HCT116 (cell line): Measurements from ENCODE around the gene IL1R1. TPM values are rescaled to one million over a fixed set of nuclear protein-coding genes. Genes with fewer than 3 reads are reported as not detected.

Source experiments
- ATAC-seq: fragments of 200-7000 bp; cut with Tn5 transposase; 2 replicates; pipeline ENCODE4 v1.9.1; 2020; ENCODE audit warnings: mild to moderate bottlenecking, moderate library complexity
- BruUV-seq: library from RNA; stranded (reverse); fragments of 400-500 nt; replicated peaks from 2 replicates; lab custom pipeline; 2021; lab: Mats Ljungman, UMichigan
- CTCF ChIA-PET: fragments of 300-600 bp; sonication (Branson Sonifier 250); formaldehyde crosslinking; loops from one replicate; lab custom pipeline; 2021; ENCODE audit warnings: antibody characterized with exemption; lab: Charles Lee
- POLR2A ChIA-PET: fragments of 300-600, 350-600 bp; sonication (Branson Sonifier 250); formaldehyde crosslinking; loops from one replicate; lab custom pipeline; 2021; ENCODE audit warnings: antibody characterized with exemption; lab: Charles Lee
- RAD21 ChIA-PET, 2 experiments: fragments of 300-600 bp; sonication (Branson Sonifier 250); formaldehyde crosslinking; loops; one replicate each; lab custom pipeline; 2023; ENCODE audit warnings: low total read pairs in 2 of 2; ENCODE audit not compliant: uncharacterized antibody in 2 of 2, unreplicated experiment in 2 of 2, low non-redundant PET in 1 of 2; lab: Charles Lee
- DNase-seq: peaks from one replicate; pipeline ENCODE4 v3.0.0-alpha.2; 2010; ENCODE audit warnings: low read depth, low spot score
- H2AFZ ChIP-seq: fragments of 200-600 bp; shearing (Covaris generic), sonication (generic); 2 replicates; pipeline ENCODE4 v1.6.1; 2017; ENCODE audit warnings: low read depth, mixed run types, mixed read lengths, antibody characterized with exemption, low read length; ENCODE audit not compliant: poor library complexity, severe bottlenecking
- H3K27ac ChIP-seq: 2 replicates; pipeline ENCODE4 v1.5.1; 2012; ENCODE audit warnings: low read depth, low read length
- H3K27me3 ChIP-seq: fragments of 200-600 bp; sonication (generic); 2 replicates; pipeline ENCODE4 v1.6.1; 2016; ENCODE audit warnings: mixed run types, low read length, mixed read lengths; ENCODE audit not compliant: insufficient read depth
- H3K36me3 ChIP-seq, 2 experiments: fragments of 200-500 bp in 1 of 2; fragments of 200-600 bp in 1 of 2; sonication (Bioruptor generic) in 1 of 2; sonication (generic) in 1 of 2; 2 replicates each; pipeline versions ENCODE4 v1.5.1 to v1.6.1; 2014 to 2016; ENCODE audit warnings: low read length in 2 of 2, inconsistent platforms in 1 of 2, mixed read lengths in 1 of 2, mixed run types in 1 of 2; ENCODE audit not compliant: insufficient read depth in 2 of 2, control insufficient read depth in 1 of 2
- H3K4me1 ChIP-seq, 2 experiments: fragments of 200-600 bp in 1 of 2; sonication (generic) in 1 of 2; 2 replicates each; pipeline versions ENCODE4 v1.5.1 to v1.6.1; 2012 to 2017; ENCODE audit warnings: low read length in 2 of 2, inconsistent platforms in 1 of 2, mild to moderate bottlenecking in 1 of 2, mixed read lengths in 1 of 2, mixed run types in 1 of 2, moderate library complexity in 1 of 2; ENCODE audit not compliant: insufficient read depth in 2 of 2, control insufficient read depth in 1 of 2
- H3K4me2 ChIP-seq: fragments of 200-600 bp; sonication (generic); 2 replicates; pipeline ENCODE4 v1.6.1; 2017; ENCODE audit warnings: mixed run types, low read length, mixed read lengths
- H3K4me3 ChIP-seq, 2 experiments: fragments of 200-600 bp in 1 of 2; sonication (generic) in 1 of 2; replicated peaks in 1 of 2; 2 replicates each; pipeline ENCODE4 v1.5.1; 2011 to 2016; ENCODE audit warnings: low read length in 2 of 2, control low read depth in 1 of 2, low read depth in 1 of 2, mild to moderate bottlenecking in 1 of 2, mixed read lengths in 1 of 2, mixed run types in 1 of 2
- H3K79me2 ChIP-seq: fragments of 200-600 bp; sonication (generic); 2 replicates; pipeline ENCODE4 v1.6.1; 2017; ENCODE audit warnings: mild to moderate bottlenecking, mixed run types, low read length, moderate library complexity, mixed read lengths; ENCODE audit not compliant: insufficient read depth
- H3K9ac ChIP-seq: fragments of 200-600 bp; sonication (generic); 2 replicates; pipeline ENCODE4 v1.6.1; 2016; ENCODE audit warnings: low read length, mixed read lengths
- H3K9me2 ChIP-seq: fragments of 200-600 bp; sonication (generic), shearing (Covaris generic); 2 replicates; pipeline ENCODE4 v1.6.1; 2017; ENCODE audit warnings: mixed run types, mild to moderate bottlenecking, moderate library complexity; ENCODE audit not compliant: insufficient read depth
- H3K9me3 ChIP-seq, 2 experiments: fragments of 200-500 bp in 1 of 2; fragments of 200-600 bp in 1 of 2; sonication (Bioruptor generic) in 1 of 2; sonication (generic) in 1 of 2; 2 replicates each; pipeline ENCODE4 v1.6.1; 2014 to 2017; ENCODE audit warnings: low read length in 2 of 2, mixed read lengths in 2 of 2, inconsistent platforms in 1 of 2, low read depth in 1 of 2, mild to moderate bottlenecking in 1 of 2, mixed run types in 1 of 2, moderate library complexity in 1 of 2; ENCODE audit not compliant: control insufficient read depth in 1 of 2, insufficient read depth in 1 of 2
- H4K20me1 ChIP-seq: fragments of 200-600 bp; sonication (generic), shearing (Covaris generic); 2 replicates; pipeline ENCODE4 v1.6.1; 2017; ENCODE audit warnings: mixed run types, mild to moderate bottlenecking, moderate library complexity; ENCODE audit not compliant: insufficient read depth
- CBX3 ChIP-seq: IDR thresholded peaks from 2 replicates; pipeline ENCODE4 v1.6.1; 2012; ENCODE audit warnings: low read depth
- CEBPB ChIP-seq: IDR thresholded peaks from 2 replicates; pipeline ENCODE4 v1.6.1; 2012; ENCODE audit warnings: low read depth
- EZH2 ChIP-seq: fragments of 200-600 bp; sonication (generic); IDR thresholded peaks from 2 replicates; pipeline ENCODE4 v1.6.1; 2017; ENCODE audit warnings: antibody characterized with exemption, mixed run types
- FOSL1 ChIP-seq: IDR thresholded peaks from 2 replicates; pipeline ENCODE4 v1.6.1; 2012; ENCODE audit warnings: low read depth
- RAD21 ChIP-seq: IDR thresholded peaks from 2 replicates; pipeline ENCODE4 v1.6.1; 2012; ENCODE audit warnings: low read depth, mild to moderate bottlenecking
- SIN3A ChIP-seq: IDR thresholded peaks from 2 replicates; pipeline ENCODE4 v1.6.1; 2012; ENCODE audit warnings: low read depth
- SP1 ChIP-seq: IDR thresholded peaks from 2 replicates; pipeline ENCODE4 v1.6.1; 2012; ENCODE audit warnings: low read depth
- SRF ChIP-seq: IDR thresholded peaks from 2 replicates; pipeline ENCODE4 v1.6.1; 2012; ENCODE audit warnings: low read depth
- YY1 ChIP-seq: IDR thresholded peaks from 2 replicates; pipeline ENCODE4 v1.6.1; 2011; ENCODE audit warnings: low read length, low read depth, moderate library complexity, mild to moderate bottlenecking; ENCODE audit not compliant: insufficient replicate concordance; ENCODE audit errors: extremely low read depth
- ZBTB33 ChIP-seq: IDR thresholded peaks from 2 replicates; pipeline ENCODE4 v1.6.1; 2011; ENCODE audit warnings: mild to moderate bottlenecking, low read length, moderate library complexity; ENCODE audit not compliant: insufficient replicate concordance; ENCODE audit errors: extremely low read depth
- intact Hi-C: fragments of 100-400 bp; cut with micrococcal nuclease; formaldehyde crosslinking; loops from 2 replicates; pipeline ENCODE4 v1.10.0; 2022
- total RNA-seq: library from RNA; stranded (reverse); gene quantifications from one replicate; pipeline ENCODE4 v1.2.1, GENCODE V29; 2021; ENCODE audit not compliant: unreplicated experiment
- TF ChIP-seq, protein P1 (sequence below): IDR thresholded peaks from 2 replicates; pipeline ENCODE4 v1.6.1; 2012

The IL1R1 gene
- total RNA-seq, 1 experiment from 2014 or later: 5.3 TPM

- BruUV-seq: no TSS peak
- intact Hi-C loops: no loop called here
- TF ChIP-seq SRF (no peak), CEBPB (no peak), RAD21 (no peak)
- TF ChIP-seq, protein P1, sequence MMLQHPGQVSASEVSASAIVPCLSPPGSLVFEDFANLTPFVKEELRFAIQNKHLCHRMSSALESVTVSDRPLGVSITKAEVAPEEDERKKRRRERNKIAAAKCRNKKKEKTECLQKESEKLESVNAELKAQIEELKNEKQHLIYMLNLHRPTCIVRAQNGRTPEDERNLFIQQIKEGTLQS: no peak
- TF ChIP-seq, all 23 proteins: peak for 0
These were observed 34.8 kb upstream of the IL1R1 start for GRCh38 chr2:102107741-102108070.

DNA sequence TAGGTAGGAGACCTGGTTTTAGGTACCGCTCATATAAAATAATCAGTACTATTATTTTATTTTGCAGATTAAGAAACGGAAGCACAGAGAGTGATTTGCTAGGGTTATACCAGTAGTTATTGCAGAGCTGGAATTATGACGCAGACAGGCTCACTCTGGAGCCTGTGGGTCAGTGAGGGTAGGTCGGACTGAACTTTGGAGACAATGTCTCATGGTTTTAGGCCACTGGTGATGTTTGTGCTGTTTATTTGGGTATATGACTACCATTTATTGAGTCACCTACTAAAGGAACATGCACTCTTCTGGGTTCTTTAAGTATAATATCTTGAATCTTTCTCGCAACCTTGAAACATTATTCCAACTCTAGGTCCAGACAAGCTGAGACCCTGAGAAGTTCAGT lies 33.5 kb upstream of the IL1R1 start:
- CTCF ChIA-PET: no interaction called here
- no peak for ATAC-seq

More at GRCh38 chr2:102107741-102108070, 34.8 kb upstream of the IL1R1 start:
- H3K9me3 ChIP-seq: no peaks in the 10 kb centered on the region
- POLR2A ChIA-PET: no interaction called here
- CTCF ChIA-PET: no interaction called here
- no peak for ATAC-seq
- no peaks in the 10 kb centered on the region for H3K36me3 ChIP-seq
- no peak overlapping the region for H3K4me3 ChIP-seq
- H3K9ac ChIP-seq: no peak overlapping the region
- RAD21 ChIA-PET: no interaction called here
- no peak overlapping the region for H2AFZ ChIP-seq
- no peaks in the 10 kb centered on the region for H3K9me2 ChIP-seq
- H4K20me1 ChIP-seq: no peaks in the 10 kb centered on the region
- DNase-seq: no peak
- no peaks in the 10 kb centered on the region for H3K79me2 ChIP-seq
- H3K4me1 ChIP-seq: no peaks in the 10 kb centered on the region
- no peaks in the 10 kb centered on the region for H3K27me3 ChIP-seq
- no peak overlapping the region for H3K4me2 ChIP-seq
- H3K27ac ChIP-seq: no peak overlapping the region

More for the DNA sequence above, 33.5 kb upstream of the IL1R1 start:
- Histone ChIP-seq H3K27me3 (no peaks in the 10 kb centered on the region), H3K4me1 (no peaks in the 10 kb centered on the region), H3K9me2 (no peaks in the 10 kb centered on the region), H3K36me3 (no peaks in the 10 kb centered on the region), H3K27ac (no peak overlapping the region), H3K4me3 (no peak overlapping the region), H3K9ac (no peak overlapping the region), H2AFZ (no peak overlapping the region), H3K79me2 (no peaks in the 10 kb centered on the region), H3K9me3 (no peaks in the 10 kb centered on the region), H3K4me2 (no peak overlapping the region), H4K20me1 (no peaks in the 10 kb centered on the region)
- RAD21 ChIA-PET: no interaction called here
- POLR2A ChIA-PET: no interaction called here
- no TSS peak for BruUV-seq
- intact Hi-C loops: no loop called here
- TF ChIP-seq CBX3 (no peak), SP1 (no peak), SIN3A (no peak), SRF (no peak), FOSL1 (no peak), EZH2 (no peak), YY1 (no peak), ZBTB33 (no peak)
- DNase-seq: no peak
